ENCODE measurements around the gene ZNF600. TPM values are rescaled to one million over a fixed set of nuclear protein-coding genes. Genes with fewer than 3 reads are reported as not detected.
"Not testable (repeated sequence)": the region's sequence is repeated elsewhere in the genome, so short reads cannot be mapped to it uniquely, and the experiment has no call there.

ZNF600 gene
- 4.8 and 6.1 TPM in 2 replicates for total RNA-seq (2012; rRNA removed)

DNA sequence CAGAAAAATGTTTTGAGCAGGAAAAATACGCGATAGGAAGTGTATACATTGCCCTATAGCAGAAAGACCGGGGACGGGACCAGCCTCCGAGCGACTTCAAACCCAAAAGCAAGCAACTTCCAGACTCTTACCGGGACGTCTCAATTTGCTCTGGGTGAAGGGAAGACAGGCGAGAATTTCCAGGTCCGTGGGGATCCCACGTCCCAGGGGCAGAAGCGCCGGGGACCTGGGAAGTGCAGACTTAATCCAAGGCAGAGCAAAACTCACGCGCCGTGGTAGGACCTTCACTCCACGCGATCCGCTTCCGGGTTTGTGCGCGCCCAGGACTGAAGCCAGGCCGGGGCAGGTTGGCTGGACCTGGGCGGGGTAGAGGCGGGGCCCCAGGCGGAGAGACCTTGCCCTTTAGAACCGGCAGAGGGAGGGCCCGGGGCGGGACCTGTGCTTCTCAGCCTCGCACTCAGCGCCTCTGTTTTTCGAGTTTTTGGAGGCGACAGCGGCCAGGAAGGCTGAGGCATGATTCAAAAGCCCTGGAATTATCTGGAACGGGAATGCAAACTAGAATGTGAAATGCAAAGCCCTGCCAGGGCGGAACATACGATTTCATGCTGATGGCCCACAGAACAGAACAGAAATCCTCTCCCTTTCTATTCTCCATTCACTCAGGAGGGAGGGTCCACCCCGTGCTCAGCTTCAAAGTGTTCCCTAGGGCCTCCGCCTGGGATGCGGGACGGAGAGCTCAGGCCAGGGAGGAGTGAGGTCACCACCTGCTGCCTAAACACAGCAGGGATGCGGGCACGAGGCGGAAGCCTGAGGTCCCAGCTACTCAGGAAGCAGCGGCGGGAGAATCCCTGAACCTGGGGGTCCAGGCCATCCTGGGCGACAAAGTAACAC is at the start of gene ZNF600:
TSS of gene ZNF600 (minus strand) at position 328 of the 891 bp plus-strand sequence. CDS start 7,903 bp downstream, outside the sequence.
- H3K36me3 ChIP-seq (ENCODE audit: insufficient read depth, low read length); H3K9me3 ChIP-seq (replicated peaks; ENCODE audit: low read length); H3K4me1 ChIP-seq (ENCODE audit: control insufficient read depth, insufficient read depth, low read length); H3K27me3 ChIP-seq (ENCODE audit: control insufficient read depth, insufficient read depth, low read length): not testable (repeated sequence)
- Histone ChIP-seq H3K4me2 (ENCODE audit: low read length) (peak within 1 kb of the TSS; percentile 90), H3K4me3 (ENCODE audit: low read length) (peak within 1 kb of the TSS; percentile 69), H3K9ac (ENCODE audit: low read depth, low read length) (peak within 1 kb of the TSS; percentile 60)

DNA sequence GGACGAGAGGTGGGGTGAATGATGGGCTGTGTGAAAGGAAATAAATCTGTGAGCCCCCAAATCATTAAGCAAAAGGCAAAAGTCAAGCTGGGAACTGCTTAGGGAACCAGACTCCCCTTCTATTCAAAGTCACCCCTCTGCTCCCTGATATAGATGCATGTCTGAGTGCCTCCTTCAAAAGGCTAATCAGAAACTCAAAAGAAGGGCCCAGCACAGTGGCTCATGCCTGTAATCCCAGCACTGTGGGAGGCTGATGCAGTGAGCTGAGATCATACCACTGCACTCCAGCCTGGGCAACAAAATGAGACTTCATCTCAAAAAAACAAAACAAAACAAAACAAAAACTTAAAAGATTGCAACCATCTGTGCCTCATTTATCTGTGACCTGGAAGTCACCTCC is 47.7 kb upstream of the ZNF600 start:
- not testable (repeated sequence) for H3K4me1 ChIP-seq (ENCODE audit: control insufficient read depth, insufficient read depth, low read length); H3K4me2 ChIP-seq (ENCODE audit: low read length); H3K9ac ChIP-seq (ENCODE audit: low read depth, low read length); H3K36me3 ChIP-seq (ENCODE audit: insufficient read depth, low read length); H3K9me3 ChIP-seq (replicated peaks; ENCODE audit: low read length); H3K27me3 ChIP-seq (ENCODE audit: control insufficient read depth, insufficient read depth, low read length); H3K4me3 ChIP-seq (ENCODE audit: low read length)

DNA sequence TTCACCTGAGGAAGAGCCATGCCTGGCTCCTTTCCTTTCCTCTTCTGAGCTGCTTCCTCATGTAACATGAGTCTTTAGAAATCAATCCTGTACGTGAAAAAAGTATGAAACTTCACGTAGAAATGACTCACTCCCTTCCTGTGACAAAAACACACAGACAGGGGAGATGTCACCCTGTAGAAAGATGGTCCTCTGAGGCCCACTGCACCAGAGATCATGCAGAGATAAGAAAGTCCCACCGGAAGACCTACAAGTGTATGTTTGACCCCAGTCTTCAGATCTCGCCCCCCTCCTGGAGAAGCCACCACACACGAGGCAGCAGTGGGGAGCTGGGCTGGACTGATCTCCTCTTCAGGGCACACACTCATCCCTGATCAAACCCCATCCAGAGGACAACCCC is 47.0 kb upstream of the ZNF600 start:
- not testable (repeated sequence) for H3K4me2 ChIP-seq (ENCODE audit: low read length); H3K9me3 ChIP-seq (replicated peaks; ENCODE audit: low read length); H3K27me3 ChIP-seq (ENCODE audit: control insufficient read depth, insufficient read depth, low read length); H3K9ac ChIP-seq (ENCODE audit: low read depth, low read length); H3K4me3 ChIP-seq (ENCODE audit: low read length); H3K36me3 ChIP-seq (ENCODE audit: insufficient read depth, low read length); H3K4me1 ChIP-seq (ENCODE audit: control insufficient read depth, insufficient read depth, low read length)

DNA sequence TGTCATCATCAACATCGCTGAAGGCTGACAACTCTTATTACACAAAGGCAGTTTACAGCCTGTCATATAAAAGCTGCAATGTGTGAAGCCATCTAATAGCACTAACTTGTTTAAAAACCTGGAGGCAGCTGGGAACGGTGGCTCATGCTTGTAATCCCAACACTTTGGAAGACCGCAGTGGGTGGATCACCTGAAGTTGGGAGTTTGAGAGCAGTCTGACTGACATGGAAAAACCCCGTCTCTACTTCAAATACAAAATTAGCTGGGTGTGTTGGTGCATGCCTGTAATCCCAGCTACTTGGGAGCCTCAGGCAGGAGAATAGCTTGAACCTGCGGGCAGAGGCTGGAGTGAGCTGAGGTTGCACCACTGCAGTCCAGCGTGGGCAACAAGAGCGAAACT is 43.3 kb upstream of the ZNF600 start:
- not testable (repeated sequence) for H3K4me3 ChIP-seq (ENCODE audit: low read length); H3K9me3 ChIP-seq (replicated peaks; ENCODE audit: low read length); H3K27me3 ChIP-seq (ENCODE audit: control insufficient read depth, insufficient read depth, low read length); H3K36me3 ChIP-seq (ENCODE audit: insufficient read depth, low read length); H3K4me2 ChIP-seq (ENCODE audit: low read length); H3K4me1 ChIP-seq (ENCODE audit: control insufficient read depth, insufficient read depth, low read length); H3K9ac ChIP-seq (ENCODE audit: low read depth, low read length)

DNA sequence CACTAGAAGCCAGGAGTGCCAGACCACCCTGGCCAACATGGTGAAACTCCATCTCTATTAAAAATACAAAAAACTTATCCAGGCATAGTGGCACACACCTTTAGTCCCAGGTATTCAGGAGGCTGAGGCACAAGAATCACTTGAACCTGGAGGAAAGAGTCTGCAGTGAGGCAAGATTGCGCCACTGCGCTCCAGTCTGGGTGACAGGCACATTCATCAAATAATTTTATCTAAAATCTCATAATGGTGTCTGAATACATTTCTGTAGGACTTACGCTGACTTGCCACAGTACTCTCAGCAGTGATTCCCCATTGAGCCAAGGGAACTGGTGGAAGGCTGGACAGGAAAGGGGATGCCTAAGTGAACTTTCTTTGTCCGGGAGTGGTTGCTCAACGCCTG is 39.2 kb upstream of the ZNF600 start:
- H3K4me1 ChIP-seq (ENCODE audit: control insufficient read depth, insufficient read depth, low read length) = no peaks in the 10 kb centered on the region
- no peaks in the 10 kb centered on the region for H3K36me3 ChIP-seq (ENCODE audit: insufficient read depth, low read length)
- H3K4me2 ChIP-seq (ENCODE audit: low read length) = no peak overlapping the region
- peaks cover 2% of the 10 kb centered on the region for H3K9me3 ChIP-seq (replicated peaks; ENCODE audit: low read length)
- no peak overlapping the region for H3K4me3 ChIP-seq (ENCODE audit: low read length)
- no peak overlapping the region for H3K9ac ChIP-seq (ENCODE audit: low read depth, low read length)
- no peaks in the 10 kb centered on the region for H3K27me3 ChIP-seq (ENCODE audit: control insufficient read depth, insufficient read depth, low read length)

DNA sequence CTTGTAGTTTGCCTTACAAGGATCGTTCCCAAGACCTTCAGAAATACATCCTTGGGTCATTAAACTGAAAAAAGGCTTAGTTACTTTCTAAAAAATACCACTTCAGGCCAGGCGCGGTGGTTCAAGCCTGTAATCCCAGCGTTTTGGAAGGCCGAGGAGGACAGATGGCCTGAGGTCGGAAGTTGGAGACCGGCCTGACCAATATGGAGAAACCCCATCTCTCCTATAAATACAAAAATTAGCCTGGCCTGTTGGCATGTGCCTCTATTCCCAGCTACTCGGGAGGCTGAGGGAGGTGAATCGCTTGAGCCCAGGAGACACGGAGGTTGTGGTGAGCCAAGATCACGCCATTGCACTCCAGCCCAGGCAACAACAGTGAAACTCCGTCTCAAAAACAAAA is 37.1 kb upstream of the ZNF600 start:
- no peaks in the 10 kb centered on the region for H3K36me3 ChIP-seq (ENCODE audit: insufficient read depth, low read length)
- H3K9me3 ChIP-seq (replicated peaks; ENCODE audit: low read length) = peaks cover 2% of the 10 kb centered on the region
- H3K27me3 ChIP-seq (ENCODE audit: control insufficient read depth, insufficient read depth, low read length) = no peaks in the 10 kb centered on the region
- H3K4me3 ChIP-seq (ENCODE audit: low read length) = no peak overlapping the region
- no peaks in the 10 kb centered on the region for H3K4me1 ChIP-seq (ENCODE audit: control insufficient read depth, insufficient read depth, low read length)
- H3K4me2 ChIP-seq (ENCODE audit: low read length) = no peak overlapping the region
- H3K9ac ChIP-seq (ENCODE audit: low read depth, low read length) = no peak overlapping the region

DNA sequence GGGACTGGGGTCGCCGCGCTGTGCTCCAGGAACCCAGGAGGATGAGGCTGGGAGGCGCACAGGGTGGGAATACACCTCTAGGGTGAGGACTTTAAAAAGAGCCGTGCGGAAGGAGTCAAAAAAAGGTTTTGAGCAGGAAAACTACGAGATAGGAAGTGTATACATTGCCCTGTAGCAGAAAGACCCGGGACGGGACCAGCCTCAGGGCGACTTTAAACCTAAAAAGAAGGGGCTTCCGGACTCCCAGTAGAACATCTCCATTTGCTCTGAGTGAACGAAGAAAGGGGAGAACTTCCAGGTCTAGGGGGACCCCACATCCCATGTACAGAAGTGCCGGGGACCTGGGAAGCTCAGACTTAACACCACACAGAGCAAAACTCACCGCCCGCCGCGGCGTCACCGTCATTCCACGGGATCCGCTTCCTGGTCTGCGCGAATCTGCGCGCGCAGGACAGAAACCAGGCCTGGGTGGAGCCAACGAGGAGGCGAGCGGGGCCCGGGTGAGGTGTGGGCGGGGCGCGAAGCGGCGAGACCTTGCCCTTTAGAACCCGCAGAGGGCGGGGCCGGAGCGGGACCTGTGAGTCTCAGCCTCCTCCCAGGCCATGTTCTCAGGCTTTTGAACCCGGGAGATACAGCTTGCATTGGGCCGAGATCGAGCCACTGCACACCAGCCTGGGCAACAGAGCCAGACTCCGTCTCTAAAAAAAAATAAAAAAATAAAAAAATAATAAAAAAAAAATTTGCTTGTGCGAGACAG is 34.8 kb upstream of the ZNF600 start, which contains the start of gene ZNF28:
TSS of gene ZNF28 (minus strand) at position 430 of the 757 bp plus-strand sequence. CDS start 3,675 bp downstream, outside the sequence.
- H3K27me3 ChIP-seq (ENCODE audit: control insufficient read depth, insufficient read depth, low read length); H3K4me1 ChIP-seq (ENCODE audit: control insufficient read depth, insufficient read depth, low read length); H3K9me3 ChIP-seq (replicated peaks; ENCODE audit: low read length): not testable (repeated sequence)
- peaks cover 11% of the 10 kb centered on the region for H3K36me3 ChIP-seq (ENCODE audit: insufficient read depth, low read length)
- H3K4me2 ChIP-seq (ENCODE audit: low read length) = peak within 1 kb of the TSS; percentile 80
- H3K9ac ChIP-seq (ENCODE audit: low read depth, low read length) = peak within 1 kb of the TSS; percentile 88
- H3K4me3 ChIP-seq (ENCODE audit: low read length) = peak within 1 kb of the TSS; percentile 82

DNA sequence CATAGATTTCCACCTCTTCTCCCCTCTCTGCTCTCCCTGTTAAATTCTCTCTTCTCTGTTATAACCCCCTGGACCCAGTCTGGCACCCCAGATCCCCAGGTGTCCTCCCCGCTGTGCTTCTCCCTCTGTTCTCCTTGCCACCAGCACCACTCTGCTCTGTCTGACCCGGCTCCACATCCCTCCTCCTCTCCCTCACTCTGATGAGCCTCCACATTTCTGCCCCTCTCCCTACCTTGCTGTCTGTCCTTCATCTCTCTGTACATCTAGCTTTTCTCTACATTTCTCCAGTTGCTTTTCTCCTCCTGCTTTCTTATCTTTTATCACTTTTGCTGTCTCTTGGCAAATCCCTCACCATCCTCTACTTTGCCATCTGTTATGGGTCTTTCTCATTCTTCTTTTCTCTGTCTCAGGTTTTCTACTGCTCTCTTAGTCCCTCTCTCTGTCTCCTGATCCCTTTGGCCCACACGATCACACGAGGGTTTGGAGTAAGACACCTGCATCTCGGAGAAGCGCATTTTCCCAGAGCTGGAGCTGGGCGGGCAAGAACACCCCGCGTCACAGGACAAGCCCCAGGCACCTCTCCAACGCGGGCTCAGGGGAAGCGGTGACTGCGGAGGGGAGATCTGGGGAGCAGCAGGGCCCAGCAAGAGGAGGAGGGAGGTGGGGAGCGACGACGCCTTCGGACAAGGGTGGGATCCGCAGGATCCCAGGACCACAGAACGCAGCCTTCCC is 34.0 kb upstream of the ZNF600 start:
- peaks cover 15% of the 10 kb centered on the region for H3K36me3 ChIP-seq (ENCODE audit: insufficient read depth, low read length)
- H3K4me3 ChIP-seq (ENCODE audit: low read length) = peak overlapping the region; percentile 82
- not testable (repeated sequence) for H3K9me3 ChIP-seq (replicated peaks; ENCODE audit: low read length); H3K4me1 ChIP-seq (ENCODE audit: control insufficient read depth, insufficient read depth, low read length); H3K27me3 ChIP-seq (ENCODE audit: control insufficient read depth, insufficient read depth, low read length)
- peak overlapping the region; percentile 88 for H3K9ac ChIP-seq (ENCODE audit: low read depth, low read length)
- peak overlapping the region; percentile 80 for H3K4me2 ChIP-seq (ENCODE audit: low read length)

DNA sequence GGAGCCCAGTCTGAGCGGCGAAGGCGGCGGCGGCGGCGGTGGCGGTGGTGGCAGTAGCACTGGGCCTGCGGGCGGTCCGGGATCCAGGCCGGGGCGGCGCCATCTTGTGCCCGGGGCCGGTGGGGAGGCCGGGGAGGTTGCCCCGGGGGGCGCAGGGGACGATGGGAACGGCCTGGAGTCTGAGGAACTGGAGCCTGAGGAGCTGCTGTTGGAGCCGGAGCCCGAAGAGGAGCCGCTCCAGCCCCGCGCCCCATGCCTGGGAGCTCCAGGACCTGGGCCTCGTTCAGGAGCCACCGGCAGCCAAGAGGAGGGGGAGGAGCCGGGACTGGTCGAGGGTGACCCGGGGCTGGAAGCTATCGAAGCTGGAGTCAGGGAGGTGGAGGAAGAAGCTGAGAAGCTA is 23.2 kb upstream of the ZNF600 start:
- Histone ChIP-seq H3K4me1 (ENCODE audit: control insufficient read depth, insufficient read depth, low read length) (no peaks in the 10 kb centered on the region), H3K9ac (ENCODE audit: low read depth, low read length) (no peak overlapping the region), H3K9me3 (replicated peaks; ENCODE audit: low read length) (no peaks in the 10 kb centered on the region), H3K36me3 (ENCODE audit: insufficient read depth, low read length) (peaks cover 29% of the 10 kb centered on the region), H3K4me3 (ENCODE audit: low read length) (no peak overlapping the region), H3K4me2 (ENCODE audit: low read length) (no peak overlapping the region), H3K27me3 (ENCODE audit: control insufficient read depth, insufficient read depth, low read length) (no peaks in the 10 kb centered on the region)

DNA sequence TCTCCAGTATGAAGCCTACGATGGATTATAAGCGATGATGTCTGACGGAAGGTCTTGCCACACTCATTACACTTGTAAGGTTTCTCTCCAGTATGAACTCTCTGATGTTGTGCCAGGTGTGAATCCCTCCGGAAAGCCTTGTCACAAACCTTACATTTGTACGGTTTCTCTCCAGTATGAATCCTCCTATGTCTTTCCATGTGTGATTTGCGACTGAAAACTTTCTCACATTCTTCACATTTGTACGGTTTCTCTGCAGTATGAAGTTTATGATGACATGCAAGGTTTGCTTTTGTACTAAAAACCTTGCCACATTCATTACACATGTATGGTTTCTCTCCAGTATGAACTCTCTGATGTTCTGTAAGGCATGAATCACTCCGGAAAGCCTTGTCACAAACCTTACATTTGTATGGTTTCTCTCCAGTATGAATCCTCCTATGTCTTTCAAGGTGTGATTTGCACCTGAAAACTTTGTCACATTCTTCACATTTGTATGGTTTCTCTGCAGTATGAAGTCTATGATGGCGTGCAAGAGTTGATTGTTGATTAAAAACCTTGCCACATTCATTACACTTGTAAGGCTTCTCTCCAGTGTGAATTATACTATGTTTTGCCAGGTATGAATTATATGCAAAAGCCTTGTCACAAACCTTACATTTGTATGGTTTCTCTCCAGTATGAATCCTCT is 13.5 kb upstream of the ZNF600 start:
- not testable (repeated sequence) for H3K27me3 ChIP-seq (ENCODE audit: control insufficient read depth, insufficient read depth, low read length); H3K4me2 ChIP-seq (ENCODE audit: low read length); H3K4me1 ChIP-seq (ENCODE audit: control insufficient read depth, insufficient read depth, low read length); H3K9ac ChIP-seq (ENCODE audit: low read depth, low read length); H3K4me3 ChIP-seq (ENCODE audit: low read length)
- Histone ChIP-seq H3K36me3 (ENCODE audit: insufficient read depth, low read length) (peaks cover 52% of the 10 kb centered on the region), H3K9me3 (replicated peaks; ENCODE audit: low read length) (peaks cover 63% of the 10 kb centered on the region)

DNA sequence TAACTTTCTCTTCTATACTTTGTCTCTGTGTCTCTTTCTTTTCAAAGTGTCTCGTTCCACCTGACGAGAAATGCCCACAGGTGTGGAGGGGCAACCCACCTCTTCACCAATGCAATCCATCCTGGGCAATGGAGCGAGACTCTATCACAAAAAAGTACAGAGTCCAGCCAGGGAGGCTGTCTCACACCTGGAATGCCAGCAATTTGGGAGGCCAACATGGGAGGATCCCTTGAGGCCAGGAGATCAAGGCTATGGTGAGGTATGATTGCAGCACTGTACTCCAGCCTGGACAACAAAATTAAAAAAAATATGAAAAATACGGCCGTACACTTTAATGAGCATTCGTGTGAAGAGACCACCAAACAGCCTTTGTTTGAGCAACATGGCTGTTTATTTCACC is 2.8 kb upstream of the ZNF600 start:
- Histone ChIP-seq H3K27me3 (ENCODE audit: control insufficient read depth, insufficient read depth, low read length) (no peaks in the 10 kb centered on the region), H3K4me1 (ENCODE audit: control insufficient read depth, insufficient read depth, low read length) (peaks cover 8% of the 10 kb centered on the region), H3K36me3 (ENCODE audit: insufficient read depth, low read length) (no peaks in the 10 kb centered on the region), H3K9ac (ENCODE audit: low read depth, low read length) (no peak overlapping the region), H3K4me2 (ENCODE audit: low read length) (no peak overlapping the region), H3K9me3 (replicated peaks; ENCODE audit: low read length) (peaks cover 9% of the 10 kb centered on the region), H3K4me3 (ENCODE audit: low read length) (no peak overlapping the region)

Measured in skeletal muscle satellite cell (primary cell).